ENCODE measurements around the gene EZR.

The EZR gene

GRCh38 chr6:158754738-158755137 is 64.4 kb downstream of the EZR start:
- TF ChIP-seq ZFHX2 (tag by site-specific recombination; conservative IDR thresholded peaks at IDR 0.05) (peak; percentile 37; the same call in 1 of the 2 replicates), ZNF670 (tag by site-specific recombination; IDR thresholded peaks at IDR 0.05; ENCODE audit: low read depth) (no peak), GLI2 (tag by site-specific recombination; IDR thresholded peaks at IDR 0.05; ENCODE audit: borderline replicate concordance, low read depth) (no peak), EGR2 (tag by site-specific recombination; IDR thresholded peaks at IDR 0.05; ENCODE audit: low read depth) (peak; percentile 34), ZNF248 (tag by site-specific recombination; IDR thresholded peaks at IDR 0.05) (no peak), ZNF175 (tag by site-specific recombination; IDR thresholded peaks at IDR 0.05) (no peak), FEZF1 (tag by site-specific recombination; IDR thresholded peaks at IDR 0.05) (no peak)
- POLR2A ChIA-PET = no interaction called here
- CTCF ChIA-PET = interaction anchor here (2.0 kb wide), 1 partner anchor 48 kb away, joined by 5 read pairs; no protein-coding TSS in a partner anchor

GRCh38 chr6:158753811-158754210 is 65.4 kb downstream of the EZR start:
- H3K36me3 ChIP-seq (ENCODE audit: control insufficient read depth in 2 of 2, insufficient read depth in 1 of 2, low read length in 2 of 2) = no peaks in the 10 kb centered on the region
- TF ChIP-seq ZNF148 (tag by site-specific recombination; IDR thresholded peaks at IDR 0.05; ENCODE audit: borderline replicate concordance) (no peak), ZNF488 (tag by site-specific recombination; IDR thresholded peaks at IDR 0.05) (no peak), ZNF391 (tag by site-specific recombination; IDR thresholded peaks at IDR 0.05; ENCODE audit: borderline replicate concordance, low read depth) (no peak), PRDM2 (tag by site-specific recombination; IDR thresholded peaks at IDR 0.05; ENCODE audit: borderline replicate concordance) (no peak), ZNF2 (tag by site-specific recombination; IDR thresholded peaks at IDR 0.05) (no peak), ZFP3 (tag by site-specific recombination; IDR thresholded peaks at IDR 0.05; ENCODE audit: low read depth) (no peak), ZNF785 (tag by site-specific recombination; IDR thresholded peaks at IDR 0.05) (no peak), ATF2 (tag by site-specific recombination; IDR thresholded peaks at IDR 0.05; ENCODE audit: low read depth) (no peak), YY2 (tag by site-specific recombination; IDR thresholded peaks at IDR 0.05) (no peak), ZNF223 (tag by site-specific recombination; IDR thresholded peaks at IDR 0.05) (no peak), ZNF747 (tag by site-specific recombination; IDR thresholded peaks at IDR 0.05) (no peak), SP7 (tag by site-specific recombination; IDR thresholded peaks at IDR 0.05) (no peak)
- ChIA-PET POLR2A (no interaction called here), CTCF (no interaction called here)
- H3K4me1 ChIP-seq (ENCODE audit: control insufficient read depth, insufficient read depth, low read length) = peaks cover 4% of the 10 kb centered on the region; the same call in 1 of the 2 replicates
- H3K4me3 ChIP-seq (ENCODE audit: low read depth, low read length) = no peak overlapping the region
- H3K27ac ChIP-seq (ENCODE audit: extremely low read depth, low read depth, low read length) = no peak overlapping the region
- H3K9me3 ChIP-seq (ENCODE audit: control insufficient read depth, insufficient read depth, low read depth, low read length) = no peaks in the 10 kb centered on the region

More at GRCh38 chr6:158754738-158755137, 64.4 kb downstream of the EZR start:
- Histone ChIP-seq H3K9me3 (ENCODE audit: control insufficient read depth, insufficient read depth, low read depth, low read length) (no peaks in the 10 kb centered on the region), H3K27ac (ENCODE audit: extremely low read depth, low read depth, low read length) (no peak overlapping the region), H3K4me1 (ENCODE audit: control insufficient read depth, insufficient read depth, low read length) (peaks cover 4% of the 10 kb centered on the region; the same call in 1 of the 2 replicates), H3K4me3 (ENCODE audit: low read depth, low read length) (no peak overlapping the region), H3K36me3 (ENCODE audit: control insufficient read depth in 2 of 2, insufficient read depth in 1 of 2, low read length in 2 of 2) (no peaks in the 10 kb centered on the region)

Data from HEK293 (cell line).